HG03196 (cell line): ENCODE measurements around the gene PCDH12.

ENCODE experiments used
- ATAC-seq: cut with Tn5 transposase; IDR thresholded peaks from one replicate; pipeline ENCODE4 v1.9.1; 2021; ENCODE audit not compliant: unreplicated experiment

PCDH12 gene

DNA sequence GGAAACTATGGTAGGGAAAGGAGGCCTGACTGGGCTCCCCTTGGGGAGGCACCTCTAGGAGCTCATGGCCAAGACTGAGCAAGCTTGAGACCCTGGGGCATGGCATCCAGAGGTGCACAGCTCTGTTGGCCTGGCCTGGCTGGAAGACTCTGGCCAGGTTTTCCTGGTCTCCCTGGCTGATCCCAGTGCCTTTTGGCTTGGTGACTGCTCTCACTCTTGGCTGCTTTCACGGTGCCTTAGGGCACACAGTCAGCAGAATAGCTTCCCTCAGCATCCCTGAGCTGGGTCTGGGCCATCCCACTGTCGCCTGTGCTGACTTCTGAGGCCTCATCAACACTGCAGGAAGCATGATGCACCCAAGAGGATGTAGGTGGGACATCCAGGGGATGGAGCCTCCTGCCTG is 47.7 kb downstream of the PCDH12 start:
- no peak for ATAC-seq

DNA sequence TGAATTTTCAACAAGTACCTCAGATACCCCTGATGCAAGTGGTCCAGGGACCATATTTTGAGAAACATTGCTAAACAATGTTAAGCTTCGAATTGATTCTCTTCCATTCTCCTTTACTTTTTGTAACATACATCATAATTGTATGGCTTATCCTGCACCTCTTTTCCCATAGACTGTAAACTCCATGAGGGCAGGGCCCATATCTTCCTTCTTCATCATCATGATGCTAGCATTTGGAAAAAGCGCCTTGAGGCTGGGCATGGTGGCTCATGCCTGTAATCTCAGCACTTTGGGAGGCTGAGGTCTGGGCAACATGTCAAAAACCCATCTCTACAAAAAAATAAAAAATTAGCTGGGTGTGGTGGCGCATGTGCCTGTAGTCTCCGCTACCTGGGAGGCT is 48.8 kb downstream of the PCDH12 start:
- no peak for ATAC-seq

DNA sequence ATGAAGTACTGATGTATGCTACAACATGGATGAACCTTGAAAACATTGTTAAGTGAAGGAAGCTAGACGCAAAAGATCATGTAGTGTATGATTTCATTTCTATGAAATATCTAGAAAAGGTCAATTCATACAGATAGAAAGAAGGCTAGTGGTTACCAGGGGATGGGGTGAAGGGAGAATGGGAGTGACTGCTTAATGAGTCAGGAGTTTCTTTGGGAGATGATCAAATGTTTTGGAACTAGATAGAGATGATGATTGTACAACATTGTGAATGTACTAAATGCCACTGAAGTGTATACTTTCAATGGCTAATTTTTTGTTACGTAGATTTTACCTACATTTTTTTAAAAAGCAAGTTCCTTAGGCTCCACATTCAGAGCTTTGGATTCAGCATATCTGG is 49.2 kb downstream of the PCDH12 start:
- no peak for ATAC-seq

DNA sequence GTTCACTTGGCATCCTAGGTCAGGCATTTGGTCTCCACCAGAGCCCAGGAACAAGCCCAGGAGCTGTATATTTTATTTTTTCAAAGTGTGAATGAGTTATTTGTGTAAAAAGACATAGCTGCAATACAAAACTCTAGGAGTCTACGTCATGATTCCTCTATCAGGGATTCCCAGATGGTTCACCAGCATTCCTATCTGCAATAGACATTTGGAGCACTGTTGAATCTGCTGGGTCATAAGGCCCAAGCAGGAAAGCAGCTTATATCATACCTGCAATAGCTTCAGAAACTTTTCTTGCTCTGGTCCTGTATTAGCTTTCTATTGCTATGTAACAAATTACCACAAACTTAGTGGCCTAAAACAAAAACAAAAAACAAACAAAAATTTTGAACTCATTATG is 51.0 kb downstream of the PCDH12 start:
- ATAC-seq, result no peak

DNA sequence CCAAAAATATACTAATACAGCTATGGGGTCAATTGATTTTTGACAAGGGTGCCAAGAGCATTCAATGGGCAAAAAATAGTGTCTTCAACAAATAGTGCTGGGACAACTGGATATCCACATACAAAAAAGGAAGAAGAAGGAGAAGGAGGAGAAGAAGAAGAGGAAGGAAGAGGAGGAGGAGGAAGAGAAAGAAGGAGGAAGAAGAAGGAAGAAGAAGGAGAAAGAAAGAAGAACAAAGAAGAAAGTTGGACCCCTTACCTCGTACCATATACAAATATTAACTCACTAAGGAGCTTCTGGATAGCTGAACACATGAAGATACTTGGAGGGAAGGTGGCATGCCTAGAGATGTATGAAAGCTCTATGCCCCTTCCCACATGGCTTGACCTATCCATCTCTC is 51.5 kb downstream of the PCDH12 start:
- no peak for ATAC-seq

DNA sequence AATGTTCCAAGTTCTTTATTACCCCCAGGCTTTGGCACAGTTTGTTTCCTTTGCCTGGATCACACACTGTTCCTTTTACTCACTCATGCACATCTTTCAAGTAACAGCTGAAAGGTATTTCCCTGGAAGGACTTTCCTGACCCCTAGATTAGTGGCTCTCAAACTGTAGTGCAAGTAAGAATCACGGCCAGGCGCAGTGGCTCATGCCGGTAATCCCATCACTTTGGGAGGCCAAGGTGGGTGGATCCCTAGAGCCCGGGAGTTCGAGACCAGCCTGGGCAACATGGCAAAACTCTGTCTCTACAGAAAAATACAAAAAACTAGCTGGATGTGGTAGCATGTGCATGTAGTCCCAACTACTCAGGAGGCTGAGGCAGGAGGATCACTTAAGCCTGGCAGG is 53.5 kb downstream of the PCDH12 start:
- ATAC-seq, result no peak

DNA sequence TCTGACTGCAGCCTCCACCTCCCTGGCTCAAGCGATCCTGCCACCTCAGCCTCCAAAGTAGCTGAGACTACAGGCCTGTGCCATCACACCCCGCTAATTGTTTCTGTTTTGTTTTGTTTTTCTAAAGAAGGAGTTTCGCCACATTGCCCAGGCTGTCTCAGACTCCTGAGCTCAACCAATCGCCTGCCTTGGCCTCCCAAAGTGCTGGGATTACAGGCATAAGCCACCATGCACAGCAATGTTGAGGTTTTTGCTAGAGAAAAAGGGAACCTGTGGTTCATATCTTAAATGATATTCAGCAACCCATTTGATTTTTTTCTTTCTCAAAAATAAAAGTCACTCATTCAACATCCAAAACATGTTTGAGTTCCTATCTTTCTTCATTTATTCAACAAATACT is 54.7 kb downstream of the PCDH12 start:
- no peak for ATAC-seq

DNA sequence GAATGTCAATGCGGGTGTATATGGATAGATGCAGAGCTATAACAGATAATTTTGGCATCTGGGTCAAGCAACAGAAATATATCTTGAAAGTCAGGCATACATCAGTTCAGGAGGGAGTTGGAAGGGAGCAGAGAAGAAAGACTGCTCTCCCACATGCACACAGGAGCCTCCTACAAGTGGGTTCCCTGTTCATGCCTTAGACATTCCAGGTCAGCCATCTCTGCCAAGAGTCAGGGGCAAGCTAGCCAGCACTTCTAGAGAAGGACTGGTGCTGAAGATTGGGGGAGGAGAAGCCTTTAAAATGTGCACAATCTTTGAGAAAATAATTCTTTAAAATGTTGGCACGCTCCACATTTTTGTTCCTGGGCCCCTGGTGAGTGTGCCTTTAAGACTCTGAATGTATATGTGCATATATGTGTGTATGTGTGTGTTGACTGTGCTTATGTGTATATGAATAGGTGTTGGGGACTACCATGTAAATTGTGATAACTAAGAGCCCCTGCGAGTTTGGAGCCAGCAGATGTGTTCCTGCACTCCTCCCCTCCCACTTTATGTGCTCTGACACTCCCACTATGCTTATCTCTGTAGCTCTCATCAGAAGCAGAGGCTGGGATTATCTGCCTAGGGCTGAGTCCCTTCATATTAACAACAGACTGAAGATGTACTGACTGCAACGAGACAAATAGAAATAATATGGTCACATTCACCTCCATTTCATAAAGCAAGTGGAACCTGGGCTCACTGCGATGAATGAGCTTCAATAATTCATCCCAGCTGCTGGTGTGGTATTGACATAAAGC is 55.8 kb downstream of the PCDH12 start:
- ATAC-seq, result no peak

DNA sequence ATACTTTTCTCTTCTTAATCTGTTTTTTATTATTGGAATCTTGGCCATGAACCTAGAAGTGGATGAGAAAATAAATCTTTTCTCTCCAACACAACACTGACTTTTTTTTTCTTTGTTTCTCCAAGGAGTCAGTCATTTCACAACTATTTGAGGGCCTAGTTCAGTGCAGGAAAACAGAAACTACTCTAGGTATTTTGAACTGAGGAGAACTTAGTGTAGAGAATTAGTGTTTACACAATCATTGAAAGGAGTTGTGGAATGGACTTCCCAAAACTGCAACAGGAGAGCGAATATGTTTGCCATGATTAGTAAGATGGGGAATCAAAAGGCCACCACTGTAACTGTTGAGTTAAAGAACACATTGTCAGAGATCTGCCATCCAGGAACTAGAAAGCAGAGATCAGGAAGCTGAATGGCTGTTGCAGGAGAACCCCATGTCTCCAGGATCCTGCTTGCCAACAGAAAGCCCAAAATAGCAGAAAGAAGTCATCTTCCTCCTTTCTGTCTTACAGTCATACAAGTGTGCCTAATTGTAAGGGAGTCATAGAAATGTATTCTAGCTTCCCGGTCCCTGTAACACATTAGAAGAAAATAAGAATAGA is 59.5 kb downstream of the PCDH12 start:
- ATAC-seq, result no peak

DNA sequence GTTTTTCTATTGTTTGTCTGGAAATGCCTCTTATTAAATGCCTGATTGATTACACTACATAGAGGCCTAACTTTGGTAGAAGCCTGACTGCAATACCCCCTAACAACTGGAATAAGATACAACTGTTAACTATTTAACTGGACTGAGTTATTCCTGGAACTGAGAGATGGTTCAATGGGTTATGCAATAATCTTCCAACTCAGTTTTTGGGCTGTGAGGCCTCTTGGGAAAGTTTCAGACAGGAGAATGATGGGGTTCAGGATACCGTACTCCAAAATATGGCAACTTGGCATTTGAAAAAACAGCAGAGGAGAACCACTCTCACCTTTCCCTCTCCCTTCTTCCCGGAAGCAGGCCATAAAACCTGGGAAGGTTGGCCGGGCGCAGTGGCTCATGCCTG is 60.6 kb downstream of the PCDH12 start:
- no peak for ATAC-seq
